HepG2 (cell line): ENCODE results near the gene UNC5CL. TPM values are rescaled to one million over a fixed set of nuclear protein-coding genes. Genes with fewer than 3 reads are reported as not detected.

Experiments used
- ATAC-seq: fragments of 200-7000 bp; cut with Tn5 transposase; 3 replicates; pipeline ENCODE4 v1.9.1; 2020; ENCODE audit warnings: mild to moderate bottlenecking, moderate library complexity
- BruUV-seq: library from RNA; stranded (reverse); fragments of 400-500 nt; replicated peaks from 2 replicates; lab custom pipeline; 2021; lab: Mats Ljungman, UMichigan
- CTCF ChIA-PET: fragments of 300-600 bp; formaldehyde crosslinking; extraction: SDS; loops from one replicate; lab custom pipeline; 2021; ENCODE audit warnings: low total read pairs, inconsistent platforms, low intra/inter-chr PET ratio; lab: Yijun Ruan, JAX
- POLR2A ChIA-PET: fragments of 350-600 bp; sonication (Branson Sonifier 250); formaldehyde crosslinking; loops from one replicate; lab custom pipeline; 2020; ENCODE audit warnings: antibody characterized with exemption, inconsistent platforms; lab: Yijun Ruan, JAX
- DNase-seq: peaks from one replicate; pipeline ENCODE4 v3.0.0-alpha.2; 2015; ENCODE audit warnings: low spot score
- FAIRE-seq: peaks from 3 replicates; lab custom pipeline; 2011; peaks lifted over from hg19 to GRCh38; lab: Jason Lieb, UNC
- H2AFZ ChIP-seq: one replicate; pipeline ENCODE4 v1.6.1; 2011; ENCODE audit warnings: low read length, inconsistent platforms
- H3K27ac ChIP-seq: fragments of 300-600 bp; 3 replicates; pipeline ENCODE4 v1.8.0; 2011; ENCODE audit warnings: mixed run types, mild to moderate bottlenecking, mixed read lengths, low read length, inconsistent platforms; ENCODE audit not compliant: insufficient read depth; ENCODE audit errors: extremely low read length
- H3K27me3 ChIP-seq, 2 experiments: fragments of 200-600 bp in 1 of 2; 2 replicates in 1 of 2; 3 replicates in 1 of 2; pipeline versions ENCODE4 v1.6.0 to v1.8.0; 2011; ENCODE audit warnings: low read length in 2 of 2, mild to moderate bottlenecking in 2 of 2, moderate library complexity in 2 of 2, inconsistent platforms in 1 of 2; ENCODE audit not compliant: insufficient read depth in 2 of 2, control insufficient read depth in 1 of 2
- H3K36me3 ChIP-seq, 2 experiments: fragments of 200-600 bp in 1 of 2; replicated peaks in 1 of 2; 2 replicates in 1 of 2; 3 replicates in 1 of 2; pipeline versions ENCODE4 v1.5.1 to v1.8.0; 2011; ENCODE audit warnings: low read length in 2 of 2, inconsistent platforms in 1 of 2; ENCODE audit not compliant: insufficient read depth in 2 of 2, control insufficient read depth in 1 of 2
- H3K4me1 ChIP-seq: 2 replicates; pipeline ENCODE4 v1.5.1; 2012; ENCODE audit warnings: low read length, inconsistent platforms; ENCODE audit not compliant: insufficient read depth
- H3K4me2 ChIP-seq: 2 replicates; pipeline ENCODE4 v1.6.0; 2011; ENCODE audit warnings: low read depth, low read length, inconsistent platforms
- H3K4me3 ChIP-seq, 3 experiments: fragments of 200-600 bp in 1 of 3; sonication (generic), shearing (Covaris generic) in 1 of 3; replicated peaks in 1 of 3; 2 replicates each; pipeline ENCODE4 v1.5.1; 2011 to 2016; ENCODE audit warnings: low read length in 3 of 3, inconsistent platforms in 2 of 3, low read depth in 2 of 3, mild to moderate bottlenecking in 2 of 3, control low read depth in 1 of 3, mixed read lengths in 1 of 3; ENCODE audit not compliant: insufficient read depth in 1 of 3
- H3K79me2 ChIP-seq: one replicate; pipeline ENCODE4 v1.6.1; 2011; ENCODE audit warnings: low read length, inconsistent platforms; ENCODE audit not compliant: insufficient read depth
- H3K9ac ChIP-seq: 2 replicates; pipeline ENCODE4 v1.6.0; 2011; ENCODE audit warnings: mild to moderate bottlenecking, low read depth, low read length, inconsistent platforms; ENCODE audit not compliant: insufficient read depth
- H3K9me3 ChIP-seq: 2 replicates; pipeline ENCODE4 v1.5.1; 2012; ENCODE audit warnings: mild to moderate bottlenecking, low read length
- H4K20me1 ChIP-seq: 2 replicates; pipeline ENCODE4 v1.6.0; 2011; ENCODE audit warnings: inconsistent platforms, mild to moderate bottlenecking, low read length, moderate library complexity; ENCODE audit not compliant: insufficient read depth
- CREM ChIP-seq, 2 experiments: sonication (generic) in 1 of 2; formaldehyde crosslinking in 1 of 2; IDR thresholded peaks; 2 replicates each; pipeline versions ENCODE4 v1.4.0 to v1.6.1; 2016 to 2020; ENCODE audit warnings: antibody characterized with exemption in 1 of 2, mild to moderate bottlenecking in 1 of 2, missing genetic modification reagents in 1 of 2
- CTCF ChIP-seq: sonication (generic); formaldehyde crosslinking; IDR thresholded peaks from 2 replicates; pipeline ENCODE4 v1.5.0; 2020; ENCODE audit warnings: mild to moderate bottlenecking, missing genetic modification reagents, moderate library complexity
- HMGXB3 ChIP-seq: sonication (generic); formaldehyde crosslinking; IDR thresholded peaks from 2 replicates; pipeline ENCODE4 v1.4.0; 2020; ENCODE audit warnings: missing genetic modification reagents, borderline replicate concordance
- HOMEZ ChIP-seq: IDR thresholded peaks from 2 replicates; pipeline ENCODE4 v1.6.1; 2016; ENCODE audit warnings: low read depth
- MBNL3 ChIP-seq: fragments of 250-450 bp; sonication (Bioruptor Pico); conservative IDR thresholded peaks from 2 replicates; pipeline ENCODE4 v1.8.0; 2022; ENCODE audit warnings: mild to moderate bottlenecking, inconsistent platforms
- NCOA2 ChIP-seq: sonication (generic); formaldehyde crosslinking; IDR thresholded peaks from 2 replicates; pipeline ENCODE4 v1.8.0; 2022; ENCODE audit warnings: inconsistent platforms
- PHF20 ChIP-seq: sonication (generic); formaldehyde crosslinking; IDR thresholded peaks from 2 replicates; pipeline ENCODE4 v1.5.0; 2020; ENCODE audit warnings: mild to moderate bottlenecking, missing genetic modification reagents
- ZNF619 ChIP-seq: sonication (generic); formaldehyde crosslinking; IDR thresholded peaks from 2 replicates; pipeline ENCODE4 v1.4.0; 2020; ENCODE audit warnings: mild to moderate bottlenecking, missing genetic modification reagents
- ZNF879 ChIP-seq: sonication (generic); formaldehyde crosslinking; IDR thresholded peaks from 2 replicates; pipeline ENCODE4 v1.8.1; 2023; ENCODE audit warnings: missing genetic modification reagents
- WGBS: methylation state at CpG from one replicate; pipeline ENCODE4 v1.1.6; 2017; ENCODE audit warnings: low lambda C conversion rate; 5-methylcytosine and 5-hydroxymethylcytosine counted together
- in situ Hi-C: cut with HindIII; loops from 2 replicates; pipeline ENCODE4 v1.10.0; 2017; ENCODE audit warnings: low pct_unique_long_range_greater_than_20kb; ENCODE audit not compliant: extremely low pct_ligation_motif_present
- intact Hi-C: fragments of 100-400 bp; cut with micrococcal nuclease; formaldehyde crosslinking; loops from one replicate; pipeline ENCODE4 v1.10.0; 2022; ENCODE audit not compliant: unreplicated experiment
- polyA plus RNA-seq, 8 experiments: library from polyadenylated mRNA; depleted of rRNA in 3 of 8; stranded (reverse) in 7 of 8; unstranded in 1 of 8; fragments of >200 nt; fragmentation: Illumina TruSeq in 4 of 8; extraction: Trizol in 4 of 8; gene quantifications; 2 replicates each; pipeline versions ENCODE4 v1.2.1 to v1.2.3, GENCODE V29; 2011 to 2016; ENCODE audit warnings: low read depth in 4 of 8, missing spikeins in 1 of 8, mixed read lengths in 1 of 8; ENCODE audit not compliant: insufficient read depth in 1 of 8
- total RNA-seq, 5 experiments: library from RNA; depleted of rRNA; stranded (reverse); fragments of >200 nt; fragmentation: Illumina TruSeq; extraction: Trizol; gene quantifications; 2 replicates each; pipeline ENCODE4 v1.2.3, GENCODE V29; 2016; ENCODE audit warnings: low read depth in 1 of 5

UNC5CL gene
- total and polyA plus RNA-seq, 2 of the 13 experiments (the other 11 are each of a cell fraction or from before 2014, with no cell fraction given): 2.4 to 2.5 TPM

GRCh38 chr6:41078101-41078500 lies 39.1 kb upstream of the UNC5CL start (continued):
- no peak for TF ChIP-seq MBNL3
- TF ChIP-seq CREM (IDR thresholded peaks at IDR 0.05): no peak
- TF ChIP-seq CREM (CRISPR knock-in tag; IDR thresholded peaks at IDR 0.05): no peak

GRCh38 chr6:41077536-41077935 lies 38.5 kb upstream of the UNC5CL start:
- in situ Hi-C loops: no loop called here
- ATAC-seq: no peak
- FAIRE-seq: no peak
- TF ChIP-seq NCOA2 (CRISPR knock-in tag): no peak
- no peak for TF ChIP-seq PHF20 (CRISPR knock-in tag)
- TF ChIP-seq ZNF879: no peak
- TF ChIP-seq HOMEZ (CRISPR knock-in tag): no peak
- TF ChIP-seq CTCF: no peak
- no peak for TF ChIP-seq ZNF619 (CRISPR knock-in tag)
- no peak for TF ChIP-seq HMGXB3 (CRISPR knock-in tag)
- Histone ChIP-seq H3K4me2 (no peak overlapping the region), H3K9me3 (no peaks in the 10 kb centered on the region), H3K4me3 (no peak overlapping the region), H3K4me1 (peaks cover 29% of the 10 kb centered on the region), H3K27me3 (no peaks in the 10 kb centered on the region; a peak in 2 of 5 replicates), H3K9ac (no peak overlapping the region), H3K27ac (no peak overlapping the region), H2AFZ (no peak overlapping the region), H3K79me2 (peaks cover 74% of the 10 kb centered on the region), H4K20me1 (peaks cover 17% of the 10 kb centered on the region), H3K36me3 (peaks cover 10 to 34% of the 10 kb centered on the region in 2 experiments)
- WGBS: 96% methylated on average over 2 of the region's 2 CpGs
- intact Hi-C loops: no loop called here
- POLR2A ChIA-PET: no interaction called here
- DNase-seq: no peak
- CTCF ChIA-PET: no interaction called here
- no TSS peak for BruUV-seq
